ENCODE data around the gene CCDC197. TPM values are rescaled to one million over a fixed set of nuclear protein-coding genes. Genes with fewer than 3 reads are reported as not detected.

CCDC197 gene
- total and polyA plus RNA-seq, 4 donors = not detected

- Histone ChIP-seq H3K4me3 (ENCODE audit: low read depth in 1 of 3, low read length in 3 of 3) (no peak overlapping the region), H3K27me3 (ENCODE audit: control insufficient read depth in 4 of 4, insufficient read depth in 4 of 4, low read length in 3 of 4) (no peaks in the 10 kb centered on the region), H3K36me3 (ENCODE audit: control insufficient read depth in 4 of 4, insufficient read depth in 3 of 4, low read depth in 1 of 4, low read length in 3 of 4) (no peaks in the 10 kb centered on the region), H3K9ac (ENCODE audit: low read depth in 1 of 2, low read length in 2 of 2) (no peak overlapping the region), H3K9me3 (ENCODE audit: control insufficient read depth in 4 of 4, low read length in 3 of 4) (no peaks in the 10 kb centered on the region), H3K27ac (ENCODE audit: low read depth in 1 of 2, low read length in 2 of 2) (no peak overlapping the region), H3K4me1 (ENCODE audit: control insufficient read depth in 4 of 4, insufficient read depth in 4 of 4, low read length in 3 of 4) (no peaks in the 10 kb centered on the region)
- DNase-seq (ENCODE audit: low spot score) = no peak
- TF ChIP-seq REST (IDR thresholded peaks at IDR 0.05) (no peak), CTCF (IDR thresholded peaks at IDR 0.05; ENCODE audit: low read depth, low read length, missing input control) (no peak), GABPA (IDR thresholded peaks at IDR 0.05 in 1 of 2, conservative IDR thresholded peaks at IDR 0.05 in 1 of 2) (no peak), RXRA (IDR thresholded peaks at IDR 0.05) (no peak), HNF4G (IDR thresholded peaks at IDR 0.05) (no peak), YY1 (IDR thresholded peaks at IDR 0.05) (no peak), NR2F2 (IDR thresholded peaks at IDR 0.05) (no peak)
- 82% methylated on average over 11 of the region's 11 CpGs for WGBS
Observed at GRCh38 chr14:93980456-93981201, 16.5 kb upstream of the CCDC197 start.

- no peak overlapping the region for H3K27ac ChIP-seq (ENCODE audit: low read depth in 1 of 2, low read length in 2 of 2)
- 93% methylated on average over 9 of the region's 9 CpGs for WGBS
- no peak overlapping the region for H3K9ac ChIP-seq (ENCODE audit: low read depth in 1 of 2, low read length in 2 of 2)
- no peak for DNase-seq (ENCODE audit: low spot score)
- H3K4me3 ChIP-seq (ENCODE audit: low read depth in 1 of 3, low read length in 3 of 3) = no peak overlapping the region
- no peaks in the 10 kb centered on the region for H3K27me3 ChIP-seq (ENCODE audit: control insufficient read depth in 4 of 4, insufficient read depth in 4 of 4, low read length in 3 of 4)
- H3K4me1 ChIP-seq (ENCODE audit: control insufficient read depth in 4 of 4, insufficient read depth in 4 of 4, low read length in 3 of 4) = no peaks in the 10 kb centered on the region
- no peaks in the 10 kb centered on the region for H3K36me3 ChIP-seq (ENCODE audit: control insufficient read depth in 4 of 4, insufficient read depth in 3 of 4, low read depth in 1 of 4, low read length in 3 of 4)
- no peaks in the 10 kb centered on the region for H3K9me3 ChIP-seq (ENCODE audit: control insufficient read depth in 4 of 4, low read length in 3 of 4)
- TF ChIP-seq MAX (IDR thresholded peaks at IDR 0.05) (no peak), HNF4G (IDR thresholded peaks at IDR 0.05) (no peak), ZBTB33 (IDR thresholded peaks at IDR 0.05) (no peak), ATF3 (IDR thresholded peaks at IDR 0.05) (no peak), FOXA1 (IDR thresholded peaks at IDR 0.05) (no peak), RXRA (IDR thresholded peaks at IDR 0.05) (no peak), SP1 (IDR thresholded peaks at IDR 0.05) (no peak), YY1 (IDR thresholded peaks at IDR 0.05) (no peak), CTCF (IDR thresholded peaks at IDR 0.05; ENCODE audit: low read depth, low read length, missing input control) (no peak), RAD21 (IDR thresholded peaks at IDR 0.05) (no peak), EGR1 (IDR thresholded peaks at IDR 0.05; ENCODE audit: low read depth in 2 of 2) (no peak), GABPA (IDR thresholded peaks at IDR 0.05 in 1 of 2, conservative IDR thresholded peaks at IDR 0.05 in 1 of 2) (no peak), REST (IDR thresholded peaks at IDR 0.05) (no peak)
Observed at GRCh38 chr14:93981316-93982229, 15.5 kb upstream of the CCDC197 start.
